A549 (cell line): Measurements from ENCODE around the gene TMEM125.

Experiments used
- CEBPB ChIP-seq, 2 experiments: fragments of >200 bp in 1 of 2; sonication (Bioruptor Twin) in 1 of 2; formaldehyde crosslinking in 1 of 2; IDR thresholded peaks; 2 replicates each; pipeline ENCODE4 v1.6.1; 2012 to 2016
- CTCF ChIP-seq: fragments of >200 bp; sonication (Bioruptor Twin); formaldehyde crosslinking; IDR thresholded peaks from 3 replicates; pipeline ENCODE4 v1.5.1; 2016
- FOSL2 ChIP-seq, 2 experiments: fragments of 450-650 bp in 1 of 2; fragments of >200 bp in 1 of 2; sonication (Bioruptor Twin) in 1 of 2; formaldehyde crosslinking; IDR thresholded peaks; 2 replicates each; pipeline versions ENCODE4 v1.5.0 to v1.6.1; 2016 to 2020; ENCODE audit warnings: mild to moderate bottlenecking in 1 of 2, moderate library complexity in 1 of 2
- GATA3 ChIP-seq: IDR thresholded peaks from 2 replicates; pipeline ENCODE4 v1.6.1; 2012; ENCODE audit warnings: borderline replicate concordance
- RAD21 ChIP-seq, 2 experiments: fragments of >200 bp in 1 of 2; sonication (Bioruptor Twin) in 1 of 2; formaldehyde crosslinking in 1 of 2; IDR thresholded peaks in 1 of 2; conservative IDR thresholded peaks in 1 of 2; 2 replicates in 1 of 2; 3 replicates in 1 of 2; pipeline ENCODE4 v1.6.1; 2012 to 2018; ENCODE audit warnings: inconsistent platforms in 1 of 2

- no peak for TF ChIP-seq CEBPB (IDR thresholded peaks at IDR 0.05)
- no peak for TF ChIP-seq GATA3
- no peak for TF ChIP-seq CTCF
- TF ChIP-seq RAD21 (conservative IDR thresholded peaks at IDR 0.05 in 1 of 2, IDR thresholded peaks at IDR 0.05 in 1 of 2): no peak
- TF ChIP-seq FOSL2 (IDR thresholded peaks at IDR 0.05): no peak
- no peak for TF ChIP-seq FOSL2 (CRISPR knock-in tag; IDR thresholded peaks at IDR 0.05)
Measured at GRCh38 chr1:43253173-43253572, 16.6 kb upstream of the TMEM125 start.
